IPS DF 19.7 (cell line): ENCODE results near the gene KHNYN.

ENCODE experiments used
- DNase-seq: peaks from one replicate; pipeline ENCODE4 v3.0.0-alpha.2; 2013; ENCODE audit warnings: low read depth, low spot score

The KHNYN gene

GRCh38 chr14:24422694-24423601, 6.8 kb upstream of the KHNYN start:
- DNase-seq: no peak

- no peak for DNase-seq
Observed at GRCh38 chr14:24425704-24426103, 4.0 kb upstream of the KHNYN start.

- no peak for DNase-seq
Observed at GRCh38 chr14:24426150-24426911, 3.4 kb upstream of the KHNYN start.

GRCh38 chr14:24426912-24427536, 2.7 kb upstream of the KHNYN start:
- DNase-seq: no peak

GRCh38 chr14:24427537-24428508, 1.9 kb upstream of the KHNYN start:
- no peak for DNase-seq

GRCh38 chr14:24428628-24429394, 943 bp upstream of the KHNYN start:
- DNase-seq: no peak

- no peak for DNase-seq
Observed at GRCh38 chr14:24430143-24430681, 458 bp downstream of the KHNYN start.

- DNase-seq: no peak
Observed at GRCh38 chr14:24430682-24431568, 1.2 kb downstream of the KHNYN start.

- DNase-seq: peak; percentile 89
Observed at GRCh38 chr14:24431569-24432258, 2.0 kb downstream of the KHNYN start.

GRCh38 chr14:24432259-24433131, 2.7 kb downstream of the KHNYN start:
- no peak for DNase-seq

GRCh38 chr14:24434036-24434435, 4.3 kb downstream of the KHNYN start:
- no peak for DNase-seq

- no peak for DNase-seq
Observed at GRCh38 chr14:24434676-24435075, 4.9 kb downstream of the KHNYN start.

- no peak for DNase-seq
Observed at GRCh38 chr14:24435192-24435810, 5.5 kb downstream of the KHNYN start.

- no peak for DNase-seq
Observed at GRCh38 chr14:24435998-24436354, 6.2 kb downstream of the KHNYN start.

- DNase-seq: no peak
Observed at GRCh38 chr14:24436355-24437019, 6.7 kb downstream of the KHNYN start.

- DNase-seq: no peak
Observed at GRCh38 chr14:24437020-24437735, 7.4 kb downstream of the KHNYN start.
